Thoracic aorta (tissue), 2 donors: Measurements from ENCODE around the gene CCDC51. TPM values are rescaled to one million over a fixed set of nuclear protein-coding genes. Genes with fewer than 3 reads are reported as not detected.

Source experiments
- ATAC-seq: fragments of 150-250 bp; one replicate; pipeline ENCODE4 v1.8.0; 2017; ENCODE audit warnings: low read depth; ENCODE audit not compliant: insufficient number of reproducible peaks, low FRiP score
- DNase-seq: peaks from one replicate; pipeline ENCODE4 v3.0.0-alpha.2; 2020; ENCODE audit warnings: low spot score
- H3K27ac ChIP-seq, 2 donors: fragments of 200-600 bp; sonication (generic); 1 replicate in 1 of 2; 2 replicates in 1 of 2; pipeline ENCODE4 v1.5.1; 2016; ENCODE audit warnings: mild to moderate bottlenecking in 2 of 2, moderate library complexity in 2 of 2
- H3K27me3 ChIP-seq: fragments of 200-600 bp; sonication (generic); replicated peaks from 2 replicates; pipeline ENCODE4 v1.6.0; 2016; ENCODE audit warnings: mild to moderate bottlenecking; ENCODE audit not compliant: insufficient read depth
- H3K36me3 ChIP-seq: fragments of 200-600 bp; sonication (generic); one replicate; pipeline ENCODE4 v1.5.1; 2016
- H3K4me1 ChIP-seq, 2 donors: fragments of 200-600 bp; sonication (generic); 1 replicate in 1 of 2; 2 replicates in 1 of 2; pipeline versions ENCODE4 v1.5.1 to v1.6.0; 2016; ENCODE audit warnings: low read depth in 2 of 2, mild to moderate bottlenecking in 1 of 2; ENCODE audit not compliant: control insufficient read depth in 1 of 2
- H3K4me3 ChIP-seq: fragments of 200-600 bp; sonication (generic); 2 replicates; pipeline ENCODE4 v1.5.1; 2016; ENCODE audit warnings: mild to moderate bottlenecking
- H3K9me3 ChIP-seq: fragments of 200-600 bp; sonication (generic); 2 replicates; pipeline ENCODE4 v1.5.1; 2016
- total RNA-seq, 2 donors: library from RNA; depleted of rRNA; stranded (reverse); fragments of >200 nt; gene quantifications; one replicate each; pipeline versions ENCODE4 v1.1.0 to v1.2.3, GENCODE V29; 2016
- TF ChIP-seq, protein P1 (sequence below): fragments of 200-600 bp; sonication (generic); IDR thresholded peaks from one replicate; pipeline ENCODE4 v1.5.1; 2019; ENCODE audit warnings: antibody characterized with exemption

Gene CCDC51
- total RNA-seq, 2 donors from 2014 or later = 5.9 to 15.2 TPM

DNA sequence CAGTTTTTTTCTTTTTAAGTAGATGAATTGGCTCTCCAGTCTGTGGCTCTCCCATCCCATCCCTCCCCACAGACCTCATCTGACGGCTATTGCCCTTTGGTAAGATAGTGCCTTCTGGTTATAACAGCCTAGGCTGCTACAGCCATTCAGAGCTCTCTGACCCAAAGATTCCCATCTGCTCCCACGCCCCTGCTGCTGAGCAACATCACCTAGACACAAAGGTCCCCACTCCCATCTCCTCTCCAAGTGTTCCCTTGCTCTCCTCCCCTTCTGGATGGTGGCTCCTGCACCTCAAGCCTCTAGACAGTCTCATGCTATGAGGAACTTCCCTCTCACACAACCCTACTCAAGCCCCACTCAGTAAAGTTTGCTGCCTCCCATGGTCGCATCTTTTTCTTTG, 44.2 kb downstream of the CCDC51 start:
- Histone ChIP-seq H3K27me3 (no peaks in the 10 kb centered on the region), H3K4me1 (no peaks in the 10 kb centered on the region), H3K9me3 (no peaks in the 10 kb centered on the region), H3K36me3 (no peaks in the 10 kb centered on the region), H3K4me3 (no peak overlapping the region), H3K27ac (no peak overlapping the region)
- TF ChIP-seq, protein P1, sequence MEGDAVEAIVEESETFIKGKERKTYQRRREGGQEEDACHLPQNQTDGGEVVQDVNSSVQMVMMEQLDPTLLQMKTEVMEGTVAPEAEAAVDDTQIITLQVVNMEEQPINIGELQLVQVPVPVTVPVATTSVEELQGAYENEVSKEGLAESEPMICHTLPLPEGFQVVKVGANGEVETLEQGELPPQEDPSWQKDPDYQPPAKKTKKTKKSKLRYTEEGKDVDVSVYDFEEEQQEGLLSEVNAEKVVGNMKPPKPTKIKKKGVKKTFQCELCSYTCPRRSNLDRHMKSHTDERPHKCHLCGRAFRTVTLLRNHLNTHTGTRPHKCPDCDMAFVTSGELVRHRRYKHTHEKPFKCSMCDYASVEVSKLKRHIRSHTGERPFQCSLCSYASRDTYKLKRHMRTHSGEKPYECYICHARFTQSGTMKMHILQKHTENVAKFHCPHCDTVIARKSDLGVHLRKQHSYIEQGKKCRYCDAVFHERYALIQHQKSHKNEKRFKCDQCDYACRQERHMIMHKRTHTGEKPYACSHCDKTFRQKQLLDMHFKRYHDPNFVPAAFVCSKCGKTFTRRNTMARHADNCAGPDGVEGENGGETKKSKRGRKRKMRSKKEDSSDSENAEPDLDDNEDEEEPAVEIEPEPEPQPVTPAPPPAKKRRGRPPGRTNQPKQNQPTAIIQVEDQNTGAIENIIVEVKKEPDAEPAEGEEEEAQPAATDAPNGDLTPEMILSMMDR = no peak
- no peak for ATAC-seq
- DNase-seq = no peak

DNA sequence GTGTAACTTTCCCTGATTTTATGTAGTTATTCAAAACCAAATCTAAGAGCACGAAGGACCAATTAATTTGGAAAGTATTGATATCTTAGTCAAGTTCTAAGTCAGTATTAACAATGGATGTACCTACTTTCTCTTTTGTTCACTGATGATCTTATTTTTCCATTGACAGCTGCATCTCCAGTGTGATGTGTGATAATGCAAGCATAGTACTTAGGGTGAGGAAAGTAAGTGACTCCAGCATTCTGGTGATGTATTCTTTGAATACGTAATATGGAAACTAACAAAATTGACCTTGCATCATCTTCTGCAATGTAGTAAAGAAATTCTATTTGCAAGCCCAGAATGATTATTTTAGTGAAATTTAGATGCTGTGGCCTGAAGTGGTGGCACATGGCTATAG, 45.5 kb downstream of the CCDC51 start:
- no peak overlapping the region for H3K27ac ChIP-seq
- DNase-seq (no peak), ATAC-seq (no peak)

DNA sequence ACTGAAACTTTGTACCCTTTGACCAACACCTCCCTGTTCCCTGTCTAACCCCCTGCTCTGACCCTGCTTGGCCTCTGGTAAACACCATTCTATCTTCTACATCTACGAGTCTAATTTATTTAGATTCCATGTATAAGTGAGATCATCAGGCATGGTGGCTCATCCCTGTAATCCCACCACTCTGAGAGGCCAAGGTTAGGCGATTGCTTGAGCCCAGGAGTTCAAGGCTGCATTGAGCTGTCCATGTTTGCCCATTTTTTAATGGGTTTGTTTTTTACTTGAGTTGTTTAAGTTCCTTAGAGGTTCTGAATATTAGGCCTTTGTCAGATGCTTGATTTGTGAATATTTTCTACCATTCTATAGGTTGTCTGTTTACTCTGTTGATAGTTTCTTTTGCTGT, 51.0 kb downstream of the CCDC51 start:
- TF ChIP-seq, protein P1 = no peak
- H3K27ac ChIP-seq = no peak overlapping the region
- H3K4me1 ChIP-seq = no peaks in the 10 kb centered on the region
- H3K27me3 ChIP-seq = no peaks in the 10 kb centered on the region
- no peaks in the 10 kb centered on the region for H3K9me3 ChIP-seq
- H3K4me3 ChIP-seq = no peak overlapping the region
- no peaks in the 10 kb centered on the region for H3K36me3 ChIP-seq
- no peak for DNase-seq
- no peak for ATAC-seq

More for the DNA sequence above, 45.5 kb downstream of the CCDC51 start:
- Histone ChIP-seq H3K4me3 (no peak overlapping the region), H3K36me3 (no peaks in the 10 kb centered on the region), H3K9me3 (no peaks in the 10 kb centered on the region), H3K4me1 (no peaks in the 10 kb centered on the region), H3K27me3 (no peaks in the 10 kb centered on the region)
- TF ChIP-seq, protein P1 = no peak

DNA sequence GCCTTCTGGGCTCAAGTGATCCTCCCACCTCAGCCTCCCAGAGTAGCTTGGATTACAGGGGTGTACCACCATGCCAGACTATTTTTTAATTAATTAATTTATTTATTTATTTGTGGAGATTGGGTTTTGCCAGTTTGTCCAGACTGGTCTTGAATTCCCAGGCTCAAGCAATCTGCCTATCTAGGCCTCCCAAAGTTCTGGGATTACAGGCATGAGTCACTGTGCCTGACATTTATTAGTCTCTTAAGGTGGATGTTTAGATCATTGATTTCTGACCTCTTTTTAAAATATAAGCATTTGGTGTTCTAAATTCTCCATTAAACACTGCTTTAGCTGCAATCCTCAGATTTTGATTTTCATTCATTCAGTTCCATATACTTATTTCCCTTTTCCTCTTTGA, 52.3 kb downstream of the CCDC51 start:
- TF ChIP-seq, protein P1 = no peak
- Histone ChIP-seq H3K4me3 (no peak overlapping the region), H3K27me3 (no peaks in the 10 kb centered on the region), H3K4me1 (no peaks in the 10 kb centered on the region), H3K27ac (no peak overlapping the region), H3K9me3 (no peaks in the 10 kb centered on the region), H3K36me3 (no peaks in the 10 kb centered on the region)
- ATAC-seq = no peak
- no peak for DNase-seq

Other genes with a start within 250 kb of the CCDC51 start
- gene CAMP, start 216.6 kb downstream of the CCDC51 start, total RNA-seq = not detected
- gene ZNF589, start 199.0 kb downstream of the CCDC51 start, total RNA-seq = 1 to 10 TPM; 8.9 to 9.1 TPM
- gene NME6, start 138.8 kb downstream of the CCDC51 start, total RNA-seq = 10 to 100 TPM; 13.7 to 34.2 TPM
- not detected for gene SPINK8, start 106.5 kb downstream of the CCDC51 start, total RNA-seq
- gene FBXW12, start 67.9 kb downstream of the CCDC51 start, total RNA-seq = not detected
- gene PLXNB1, start 10.0 kb downstream of the CCDC51 start, total RNA-seq = 100 to 1,000 TPM; 177 to 210 TPM
- gene TMA7, start 138 bp upstream of the CCDC51 start, total RNA-seq = 100 to 1,000 TPM; 112 to 164 TPM
- 1 to 10 TPM; 4.0 to 8.3 TPM for gene ATRIP, start 6.6 kb upstream of the CCDC51 start, total RNA-seq
- 100 to 1,000 TPM; 151 to 159 TPM for gene SHISA5, start 64.1 kb upstream of the CCDC51 start, total RNA-seq
- gene PFKFB4, start 116.7 kb upstream of the CCDC51 start, total RNA-seq = 1 to 10 TPM; 3.7 to 8.5 TPM
- 1 to 10 TPM in 1 of 2 donors, not detected in 1; 3.0 TPM for gene UCN2, start 123.7 kb upstream of the CCDC51 start, total RNA-seq
- 10 to 100 TPM; 16.4 to 26.7 TPM for gene COL7A1, start 155.2 kb upstream of the CCDC51 start, total RNA-seq
- gene UQCRC1, start 169.5 kb upstream of the CCDC51 start, total RNA-seq = 100 to 1,000 TPM; 226 to 234 TPM
- gene TMEM89, start 181.7 kb upstream of the CCDC51 start, total RNA-seq = 1 to 10 TPM in 1 of 2 donors, not detected in 1; 8.0 TPM
- gene SLC26A6, start 195.3 kb upstream of the CCDC51 start, total RNA-seq = 100 to 1,000 TPM in 1 of 2 donors, 10 to 100 TPM in 1; 93.9 to 102 TPM
- gene CELSR3, start 222.8 kb upstream of the CCDC51 start, total RNA-seq = 1 to 10 TPM; 1.3 to 3.0 TPM
- gene NCKIPSD, start 245.8 kb upstream of the CCDC51 start, total RNA-seq = 100 to 1,000 TPM in 1 of 2 donors, 10 to 100 TPM in 1; 59.6 to 101 TPM